HCT116 (cell line): ENCODE data around the gene SPTBN1. TPM values are rescaled to one million over a fixed set of nuclear protein-coding genes. Genes with fewer than 3 reads are reported as not detected.

Source experiments
- ATAC-seq: fragments of 200-7000 bp; cut with Tn5 transposase; 2 replicates; pipeline ENCODE4 v1.9.1; 2020; ENCODE audit warnings: mild to moderate bottlenecking, moderate library complexity
- BruUV-seq: library from RNA; stranded (reverse); fragments of 400-500 nt; replicated peaks from 2 replicates; lab custom pipeline; 2021; lab: Mats Ljungman, UMichigan
- CTCF ChIA-PET: fragments of 300-600 bp; sonication (Branson Sonifier 250); formaldehyde crosslinking; loops from one replicate; lab custom pipeline; 2021; ENCODE audit warnings: antibody characterized with exemption; lab: Charles Lee
- POLR2A ChIA-PET: fragments of 300-600, 350-600 bp; sonication (Branson Sonifier 250); formaldehyde crosslinking; loops from one replicate; lab custom pipeline; 2021; ENCODE audit warnings: antibody characterized with exemption; lab: Charles Lee
- RAD21 ChIA-PET, 2 experiments: fragments of 300-600 bp; sonication (Branson Sonifier 250); formaldehyde crosslinking; loops; one replicate each; lab custom pipeline; 2023; ENCODE audit warnings: low total read pairs in 2 of 2; ENCODE audit not compliant: uncharacterized antibody in 2 of 2, unreplicated experiment in 2 of 2, low non-redundant PET in 1 of 2; lab: Charles Lee
- DNase-seq: peaks from one replicate; pipeline ENCODE4 v3.0.0-alpha.2; 2010; ENCODE audit warnings: low read depth, low spot score
- H2AFZ ChIP-seq: fragments of 200-600 bp; shearing (Covaris generic), sonication (generic); 2 replicates; pipeline ENCODE4 v1.6.1; 2017; ENCODE audit warnings: low read depth, mixed run types, mixed read lengths, antibody characterized with exemption, low read length; ENCODE audit not compliant: poor library complexity, severe bottlenecking
- H3K27ac ChIP-seq: 2 replicates; pipeline ENCODE4 v1.5.1; 2012; ENCODE audit warnings: low read depth, low read length
- H3K27me3 ChIP-seq: fragments of 200-600 bp; sonication (generic); 2 replicates; pipeline ENCODE4 v1.6.1; 2016; ENCODE audit warnings: mixed run types, low read length, mixed read lengths; ENCODE audit not compliant: insufficient read depth
- H3K36me3 ChIP-seq, 2 experiments: fragments of 200-500 bp in 1 of 2; fragments of 200-600 bp in 1 of 2; sonication (Bioruptor generic) in 1 of 2; sonication (generic) in 1 of 2; 2 replicates each; pipeline versions ENCODE4 v1.5.1 to v1.6.1; 2014 to 2016; ENCODE audit warnings: low read length in 2 of 2, inconsistent platforms in 1 of 2, mixed read lengths in 1 of 2, mixed run types in 1 of 2; ENCODE audit not compliant: insufficient read depth in 2 of 2, control insufficient read depth in 1 of 2
- H3K4me1 ChIP-seq, 2 experiments: fragments of 200-600 bp in 1 of 2; sonication (generic) in 1 of 2; 2 replicates each; pipeline versions ENCODE4 v1.5.1 to v1.6.1; 2012 to 2017; ENCODE audit warnings: low read length in 2 of 2, inconsistent platforms in 1 of 2, mild to moderate bottlenecking in 1 of 2, mixed read lengths in 1 of 2, mixed run types in 1 of 2, moderate library complexity in 1 of 2; ENCODE audit not compliant: insufficient read depth in 2 of 2, control insufficient read depth in 1 of 2
- H3K4me2 ChIP-seq: fragments of 200-600 bp; sonication (generic); 2 replicates; pipeline ENCODE4 v1.6.1; 2017; ENCODE audit warnings: mixed run types, low read length, mixed read lengths
- H3K4me3 ChIP-seq, 2 experiments: fragments of 200-600 bp in 1 of 2; sonication (generic) in 1 of 2; replicated peaks in 1 of 2; 2 replicates each; pipeline ENCODE4 v1.5.1; 2011 to 2016; ENCODE audit warnings: low read length in 2 of 2, control low read depth in 1 of 2, low read depth in 1 of 2, mild to moderate bottlenecking in 1 of 2, mixed read lengths in 1 of 2, mixed run types in 1 of 2
- H3K79me2 ChIP-seq: fragments of 200-600 bp; sonication (generic); 2 replicates; pipeline ENCODE4 v1.6.1; 2017; ENCODE audit warnings: mild to moderate bottlenecking, mixed run types, low read length, moderate library complexity, mixed read lengths; ENCODE audit not compliant: insufficient read depth
- H3K9ac ChIP-seq: fragments of 200-600 bp; sonication (generic); 2 replicates; pipeline ENCODE4 v1.6.1; 2016; ENCODE audit warnings: low read length, mixed read lengths
- H3K9me2 ChIP-seq: fragments of 200-600 bp; sonication (generic), shearing (Covaris generic); 2 replicates; pipeline ENCODE4 v1.6.1; 2017; ENCODE audit warnings: mixed run types, mild to moderate bottlenecking, moderate library complexity; ENCODE audit not compliant: insufficient read depth
- H3K9me3 ChIP-seq, 2 experiments: fragments of 200-500 bp in 1 of 2; fragments of 200-600 bp in 1 of 2; sonication (Bioruptor generic) in 1 of 2; sonication (generic) in 1 of 2; 2 replicates each; pipeline ENCODE4 v1.6.1; 2014 to 2017; ENCODE audit warnings: low read length in 2 of 2, mixed read lengths in 2 of 2, inconsistent platforms in 1 of 2, low read depth in 1 of 2, mild to moderate bottlenecking in 1 of 2, mixed run types in 1 of 2, moderate library complexity in 1 of 2; ENCODE audit not compliant: control insufficient read depth in 1 of 2, insufficient read depth in 1 of 2
- H4K20me1 ChIP-seq: fragments of 200-600 bp; sonication (generic), shearing (Covaris generic); 2 replicates; pipeline ENCODE4 v1.6.1; 2017; ENCODE audit warnings: mixed run types, mild to moderate bottlenecking, moderate library complexity; ENCODE audit not compliant: insufficient read depth
- ATF3 ChIP-seq: IDR thresholded peaks from 2 replicates; pipeline ENCODE4 v1.6.1; 2012
- CBX3 ChIP-seq: IDR thresholded peaks from 2 replicates; pipeline ENCODE4 v1.6.1; 2012; ENCODE audit warnings: low read depth
- CEBPB ChIP-seq: IDR thresholded peaks from 2 replicates; pipeline ENCODE4 v1.6.1; 2012; ENCODE audit warnings: low read depth
- CTCF ChIP-seq, 3 experiments: fragments of 200-600 bp in 1 of 3; sonication (generic) in 1 of 3; IDR thresholded peaks in 2 of 3; conservative IDR thresholded peaks in 1 of 3; 2 replicates each; pipeline ENCODE4 v1.5.1; 2012 to 2017; ENCODE audit warnings: low read depth in 2 of 3, low read length in 2 of 3, antibody characterized with exemption in 1 of 3, borderline replicate concordance in 1 of 3, control low read depth in 1 of 3, mild to moderate bottlenecking in 1 of 3, mixed read lengths in 1 of 3, mixed run types in 1 of 3, moderate library complexity in 1 of 3; ENCODE audit not compliant: insufficient read depth in 1 of 3
- ELF1 ChIP-seq: IDR thresholded peaks from 2 replicates; pipeline ENCODE4 v1.6.1; 2012; ENCODE audit warnings: low read depth, borderline replicate concordance
- EZH2 ChIP-seq: fragments of 200-600 bp; sonication (generic); IDR thresholded peaks from 2 replicates; pipeline ENCODE4 v1.6.1; 2017; ENCODE audit warnings: antibody characterized with exemption, mixed run types
- EZH2phosphoT487 ChIP-seq: fragments of 200-600 bp; IDR thresholded peaks from 2 replicates; pipeline ENCODE4 v1.6.1; 2018; ENCODE audit warnings: antibody characterized with exemption, borderline replicate concordance
- JUND ChIP-seq: IDR thresholded peaks from 2 replicates; pipeline ENCODE4 v1.6.1; 2012
- RAD21 ChIP-seq: IDR thresholded peaks from 2 replicates; pipeline ENCODE4 v1.6.1; 2012; ENCODE audit warnings: low read depth, mild to moderate bottlenecking
- REST ChIP-seq: IDR thresholded peaks from 2 replicates; pipeline ENCODE4 v1.6.1; 2012; ENCODE audit warnings: low read depth
- TCF7L2 ChIP-seq: IDR thresholded peaks from 2 replicates; pipeline ENCODE4 v1.7.0; 2011; ENCODE audit warnings: borderline replicate concordance, inconsistent platforms; ENCODE audit not compliant: insufficient read depth, insufficient read length; ENCODE audit errors: extremely low read depth
- YY1 ChIP-seq: IDR thresholded peaks from 2 replicates; pipeline ENCODE4 v1.6.1; 2011; ENCODE audit warnings: low read length, low read depth, moderate library complexity, mild to moderate bottlenecking; ENCODE audit not compliant: insufficient replicate concordance; ENCODE audit errors: extremely low read depth
- ZBTB33 ChIP-seq: IDR thresholded peaks from 2 replicates; pipeline ENCODE4 v1.6.1; 2011; ENCODE audit warnings: mild to moderate bottlenecking, low read length, moderate library complexity; ENCODE audit not compliant: insufficient replicate concordance; ENCODE audit errors: extremely low read depth
- ZFX ChIP-seq: fragments of 450-650 bp; IDR thresholded peaks from 2 replicates; pipeline ENCODE4 v1.6.1; 2017
- ZNF274 ChIP-seq: fragments of 200-500 bp; sonication (Bioruptor generic); IDR thresholded peaks from 2 replicates; pipeline ENCODE4 v1.6.1; 2014; ENCODE audit warnings: mild to moderate bottlenecking, low read depth, low read length, inconsistent platforms
- intact Hi-C: fragments of 100-400 bp; cut with micrococcal nuclease; formaldehyde crosslinking; loops from 2 replicates; pipeline ENCODE4 v1.10.0; 2022
- total RNA-seq: library from RNA; stranded (reverse); gene quantifications from one replicate; pipeline ENCODE4 v1.2.1, GENCODE V29; 2021; ENCODE audit not compliant: unreplicated experiment

Gene SPTBN1
- total RNA-seq, 1 experiment from 2014 or later: 84.4 TPM

- no peaks in the 10 kb centered on the region for H3K9me3 ChIP-seq
- H3K4me1 ChIP-seq: no peaks in the 10 kb centered on the region; a peak in 1 of 4 replicates
- intact Hi-C loops: no loop called here
- no TSS peak for BruUV-seq
- ChIA-PET CTCF (no interaction called here), POLR2A (interaction anchor here (0.6 kb wide), 1 partner anchor 444 kb away, joined by 3 read pairs; no protein-coding TSS in a partner anchor), RAD21 (no interaction called here)
- peaks cover 6 to 12% of the 10 kb centered on the region in 2 experiments; a peak in 2 of 4 replicates for H3K36me3 ChIP-seq
- DNase-seq (no peak), ATAC-seq (peak; percentile 67)
- H3K4me2 ChIP-seq: no peak overlapping the region
- H3K4me3 ChIP-seq: no peak overlapping the region
- H3K27me3 ChIP-seq: no peaks in the 10 kb centered on the region
- no peak overlapping the region for H3K9ac ChIP-seq
- H3K9me2 ChIP-seq: no peaks in the 10 kb centered on the region
- no peak for TF ChIP-seq ZFX
- no peak for TF ChIP-seq TCF7L2
- no peak for TF ChIP-seq CEBPB
- no peak for TF ChIP-seq EZH2phosphoT487
- no peak for TF ChIP-seq JUND
- no peak for TF ChIP-seq ZBTB33
- TF ChIP-seq REST: no peak
- no peak for TF ChIP-seq EZH2
- TF ChIP-seq CBX3: no peak
- no peak for TF ChIP-seq ATF3
- no peak for TF ChIP-seq RAD21
- no peak for TF ChIP-seq ELF1
- no peak for TF ChIP-seq CTCF (IDR thresholded peaks at IDR 0.05 in 2 of 3, conservative IDR thresholded peaks at IDR 0.05 in 1 of 3; ENCODE audit: borderline replicate concordance in 1 of 3, insufficient read depth in 1 of 3, low read depth in 2 of 3, low read length in 2 of 3)
- no peak for TF ChIP-seq YY1
- no peak for TF ChIP-seq ZNF274
- no peaks in the 10 kb centered on the region for H3K79me2 ChIP-seq
- H2AFZ ChIP-seq: no peak overlapping the region
- no peaks in the 10 kb centered on the region for H4K20me1 ChIP-seq
- H3K27ac ChIP-seq: no peak overlapping the region
Measured at GRCh38 chr2:54671875-54672589, 215.9 kb downstream of the SPTBN1 start.
